HG03097 (cell line): ENCODE measurements around the gene KCTD17.

ENCODE experiments used
- ATAC-seq: cut with Tn5 transposase; IDR thresholded peaks from one replicate; pipeline ENCODE4 v1.9.1; 2021; ENCODE audit not compliant: unreplicated experiment, low FRiP score

KCTD17 gene

DNA sequence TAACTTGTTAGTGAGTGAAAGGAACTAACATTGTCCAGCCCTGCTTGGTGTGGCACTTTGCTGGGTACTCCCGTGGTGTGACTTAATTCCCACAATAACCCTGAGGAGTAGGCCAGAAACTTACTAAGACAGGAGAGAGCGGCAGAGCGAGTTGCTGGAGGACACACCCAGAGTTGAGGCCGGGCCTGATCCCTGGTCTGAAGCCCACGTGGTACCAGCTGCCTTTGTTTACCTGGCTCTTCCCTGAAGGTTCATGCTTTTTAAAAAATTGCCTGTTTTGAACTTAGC lies 31.4 kb upstream of the KCTD17 start:
- ATAC-seq, result no peak

DNA sequence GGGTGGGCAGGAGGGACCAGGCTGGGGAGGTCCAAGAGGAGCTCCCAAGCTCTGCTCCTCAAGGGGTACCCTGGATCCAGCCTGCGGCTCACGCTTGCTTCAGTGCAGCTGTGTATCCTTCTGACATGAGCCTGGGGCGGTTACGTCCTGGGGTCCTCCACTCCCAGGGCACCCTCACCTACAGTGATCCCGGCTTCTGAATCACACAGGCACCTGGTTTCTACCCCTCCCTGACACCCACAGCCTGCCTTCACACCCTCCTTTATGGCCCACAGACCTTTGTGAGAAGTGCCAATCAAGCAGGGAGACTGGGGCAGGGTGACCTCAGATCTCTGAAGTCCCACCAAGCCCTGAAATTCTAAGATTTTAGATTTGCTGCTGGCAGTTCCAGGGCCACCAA lies 30.5 kb upstream of the KCTD17 start:
- no peak for ATAC-seq

GRCh38 chr22:37021710-37022482 lies 29.6 kb upstream of the KCTD17 start:
- ATAC-seq, result no peak

DNA sequence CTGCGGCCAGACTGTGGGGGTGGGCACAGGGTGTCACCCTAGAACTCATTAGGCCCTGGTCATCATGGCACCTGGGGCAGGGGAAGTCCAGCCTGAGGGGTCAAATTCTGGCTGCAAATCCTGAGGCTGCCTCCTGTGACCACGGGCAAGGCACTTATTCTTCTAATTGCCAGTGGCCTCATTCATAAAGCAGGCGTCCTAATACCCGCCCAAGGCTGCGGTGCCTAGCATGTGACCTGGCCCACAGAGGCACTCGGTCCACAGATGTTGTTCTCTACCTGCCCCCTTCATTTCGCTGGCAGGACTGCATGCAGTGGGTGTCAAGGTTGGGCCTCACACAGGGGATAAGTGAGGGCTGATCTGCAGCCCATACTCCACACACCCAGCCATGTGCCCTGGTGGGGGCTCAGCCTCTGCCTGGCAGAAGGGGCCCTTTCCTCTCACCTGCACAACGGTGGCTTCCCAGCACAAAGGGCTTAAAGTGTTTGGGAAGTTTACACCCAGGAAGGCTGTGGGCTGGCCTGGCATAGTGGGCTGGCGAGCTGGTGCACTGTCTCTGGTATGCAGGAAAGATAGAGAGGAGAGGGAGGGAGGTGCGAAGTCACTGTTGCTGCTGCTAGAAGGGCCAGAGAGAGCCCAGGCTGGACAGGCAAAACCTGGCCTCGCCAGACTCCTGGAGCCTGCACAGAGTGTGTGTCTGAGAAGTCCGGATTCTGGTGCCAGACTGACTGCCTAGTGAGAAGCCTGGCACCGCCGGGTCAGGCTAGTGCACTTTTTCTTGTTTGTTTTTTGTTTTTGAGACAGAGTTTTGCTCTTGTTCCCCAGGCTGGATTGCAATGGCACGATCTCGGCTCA lies 28.8 kb upstream of the KCTD17 start:
- ATAC-seq, result no peak

GRCh38 chr22:37023743-37024338 lies 27.7 kb upstream of the KCTD17 start:
- ATAC-seq, result no peak

DNA sequence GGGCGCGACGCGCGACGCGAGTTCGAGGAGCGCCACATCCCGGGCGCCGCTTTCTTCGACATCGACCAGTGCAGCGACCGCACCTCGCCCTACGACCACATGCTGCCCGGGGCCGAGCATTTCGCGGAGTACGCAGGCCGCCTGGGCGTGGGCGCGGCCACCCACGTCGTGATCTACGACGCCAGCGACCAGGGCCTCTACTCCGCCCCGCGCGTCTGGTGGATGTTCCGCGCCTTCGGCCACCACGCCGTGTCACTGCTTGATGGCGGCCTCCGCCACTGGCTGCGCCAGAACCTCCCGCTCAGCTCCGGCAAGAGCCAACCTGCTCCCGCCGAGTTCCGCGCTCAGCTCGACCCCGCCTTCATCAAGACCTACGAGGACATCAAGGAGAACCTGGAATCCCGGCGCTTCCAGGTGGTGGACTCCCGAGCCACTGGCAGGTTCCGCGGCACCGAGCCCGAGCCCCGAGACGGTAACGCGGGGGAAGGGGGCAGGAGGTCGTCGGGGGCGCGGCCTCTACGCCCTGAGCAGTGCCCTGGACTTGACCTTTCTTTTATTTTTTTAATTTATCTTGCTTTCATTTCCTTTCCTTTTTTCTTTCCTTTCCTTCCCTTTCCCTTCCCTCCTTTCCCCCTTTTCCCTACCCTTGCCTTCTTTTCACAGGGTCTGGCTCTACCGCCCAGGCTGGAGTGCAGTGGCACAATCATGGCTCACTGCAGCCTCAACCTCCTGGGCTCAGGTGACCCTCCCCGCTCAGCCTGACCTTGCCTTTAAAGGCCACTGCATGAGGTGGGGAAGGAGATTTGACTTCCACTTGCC lies 27.0 kb upstream of the KCTD17 start:
- no peak for ATAC-seq

DNA sequence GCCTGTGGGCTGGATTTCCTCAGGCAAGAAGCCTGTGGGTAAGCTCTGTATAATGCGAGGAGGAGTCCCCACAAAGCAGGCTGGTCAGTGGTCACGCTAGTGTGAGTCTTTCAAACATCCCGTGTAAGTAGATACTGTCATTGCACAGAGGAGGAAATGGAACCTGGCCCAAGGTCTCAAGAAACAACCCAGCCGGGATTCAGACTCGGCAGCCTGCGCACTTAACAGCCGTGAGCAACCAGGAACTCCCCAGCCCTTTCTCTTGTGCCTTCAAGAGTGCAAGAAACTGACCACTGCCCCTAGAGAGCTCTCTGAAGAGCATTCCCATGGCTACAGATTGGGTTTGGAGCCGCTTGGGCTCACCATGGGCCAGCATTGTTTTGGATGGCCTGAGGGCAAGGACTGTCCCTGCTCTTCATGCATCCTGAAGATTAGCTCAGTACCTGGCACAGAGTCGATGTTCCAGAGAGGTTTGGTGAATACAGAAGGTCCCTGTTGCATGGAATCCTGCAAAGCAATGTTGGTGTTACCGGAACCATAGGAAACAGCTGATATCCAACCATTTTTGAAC lies 26.0 kb upstream of the KCTD17 start:
- ATAC-seq, result no peak

GRCh38 chr22:37026325-37026724 lies 25.2 kb upstream of the KCTD17 start:
- no peak for ATAC-seq

- no peak for ATAC-seq
Measured at GRCh38 chr22:37027556-37027955, 24.0 kb upstream of the KCTD17 start.

DNA sequence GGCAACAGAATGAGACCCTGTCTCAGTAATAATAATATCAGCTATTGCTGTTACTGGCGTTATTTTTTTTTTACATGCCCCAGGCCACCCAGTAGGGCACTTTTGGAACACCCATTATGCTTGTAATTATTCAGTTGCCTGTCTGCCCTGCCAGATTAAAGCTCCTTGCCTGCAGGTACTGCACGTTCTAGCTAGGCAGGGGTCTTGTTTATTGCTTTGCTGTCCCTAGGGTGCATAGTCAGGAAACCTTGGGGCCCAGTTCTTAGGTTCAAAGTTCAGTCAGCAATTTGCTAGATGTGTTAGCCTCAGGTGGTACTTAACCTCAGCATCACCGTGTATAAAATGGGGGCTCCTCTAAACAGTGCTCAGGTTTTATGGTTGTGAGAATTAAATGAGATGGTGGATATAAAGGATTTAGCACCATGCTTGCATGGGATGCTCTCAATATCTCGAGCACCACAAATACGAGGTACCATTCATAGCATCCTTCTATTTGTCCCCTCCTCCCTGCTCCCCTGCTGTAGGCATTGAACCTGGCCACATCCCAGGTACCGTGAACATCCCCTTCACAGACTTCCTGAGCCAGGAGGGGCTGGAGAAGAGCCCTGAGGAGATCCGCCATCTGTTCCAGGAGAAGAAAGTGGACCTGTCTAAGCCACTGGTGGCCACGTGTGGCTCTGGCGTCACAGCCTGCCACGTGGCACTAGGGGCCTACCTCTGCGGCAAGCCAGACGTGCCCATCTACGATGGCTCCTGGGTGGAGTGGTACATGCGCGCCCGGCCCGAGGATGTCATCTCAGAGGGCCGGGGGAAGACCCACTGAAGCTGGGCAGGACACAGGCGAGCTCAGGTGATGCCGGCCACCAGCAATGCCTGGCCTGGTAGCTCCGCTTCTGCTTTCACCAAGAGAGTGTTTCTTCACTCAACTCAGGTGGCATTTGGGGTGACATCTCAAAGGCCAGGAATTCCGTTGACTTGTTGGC lies 22.6 kb upstream of the KCTD17 start:
- ATAC-seq, result no peak

GRCh38 chr22:37030560-37031281 lies 20.8 kb upstream of the KCTD17 start:
- ATAC-seq, result no peak

DNA sequence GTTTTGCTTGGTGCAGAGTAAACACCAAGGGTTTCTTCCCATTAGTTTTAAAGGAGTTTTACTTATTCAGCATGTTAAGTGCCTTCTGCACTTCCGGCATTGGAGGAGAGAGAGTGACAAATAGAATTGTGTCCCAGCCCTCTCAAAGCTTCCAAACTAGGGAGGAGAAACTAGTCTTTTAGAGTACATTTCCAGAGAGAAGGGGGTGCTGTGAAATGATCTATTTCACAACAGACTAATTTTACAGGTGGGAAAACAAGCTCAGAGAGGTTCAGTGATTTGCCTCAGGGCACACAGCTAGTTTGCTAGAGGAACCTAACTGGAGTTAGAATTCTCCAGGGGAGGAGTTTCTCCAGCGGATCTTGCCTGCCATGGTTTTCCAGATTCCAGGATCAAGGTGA lies 19.4 kb upstream of the KCTD17 start:
- no peak for ATAC-seq

- ATAC-seq, result no peak
Measured at GRCh38 chr22:37032535-37033460, 18.7 kb upstream of the KCTD17 start.

GRCh38 chr22:37033605-37034430 lies 17.7 kb upstream of the KCTD17 start:
- ATAC-seq, result no peak

GRCh38 chr22:37036655-37037377 lies 14.7 kb upstream of the KCTD17 start:
- ATAC-seq, result no peak

- no peak for ATAC-seq
Measured at GRCh38 chr22:37037669-37038068, 13.9 kb upstream of the KCTD17 start.
